GM12892 (cell line): ENCODE results near the gene NF2.

Experiments
- POLR2A ChIP-seq: IDR thresholded peaks from 2 replicates; pipeline ENCODE4 v1.6.1; 2011; ENCODE audit warnings: low read depth, low read length, control low read depth
- POLR2AphosphoS5 ChIP-seq: IDR thresholded peaks from 2 replicates; pipeline ENCODE4 v1.6.1; 2011; ENCODE audit warnings: low read depth, low read length, control low read depth
- TAF1 ChIP-seq: IDR thresholded peaks from 2 replicates; pipeline ENCODE4 v1.6.1; 2011; ENCODE audit warnings: low read depth, mild to moderate bottlenecking, control low read depth, low read length, borderline replicate concordance

DNA sequence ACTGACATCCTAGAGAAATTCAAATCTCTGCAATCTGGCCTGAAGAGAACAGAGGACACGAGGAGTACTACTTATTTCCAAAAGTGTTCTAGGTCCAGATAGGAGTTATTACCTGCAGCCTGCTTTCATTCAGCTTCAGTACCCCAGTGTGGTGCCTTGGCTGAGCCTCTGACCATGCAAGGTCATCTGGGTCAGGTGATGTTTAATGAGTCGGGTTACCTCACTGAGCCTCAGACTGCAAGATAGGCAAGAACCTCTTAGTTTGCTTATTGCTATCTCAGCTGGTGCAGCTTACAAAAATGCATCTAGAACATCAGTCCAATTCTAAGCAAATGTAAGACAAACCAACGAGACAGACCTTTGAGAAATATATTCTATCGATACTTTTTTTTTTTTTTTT lies 9.5 kb upstream of the NF2 start:
- TF ChIP-seq POLR2A (no peak), POLR2AphosphoS5 (no peak), TAF1 (no peak)
